Testis (tissue), 3 donors: ENCODE measurements around the gene CRIP3. TPM values are rescaled to one million over a fixed set of nuclear protein-coding genes. Genes with fewer than 3 reads are reported as not detected.
"Not testable (repeated sequence)": the region's sequence is repeated elsewhere in the genome, so short reads cannot be mapped to it uniquely, and the experiment has no call there.

ENCODE experiments used
- DNase-seq: peaks from one replicate; pipeline ENCODE4 v3.0.0-alpha.2; 2019
- H3K27ac ChIP-seq, 2 donors: fragments of 200-600 bp; sonication (generic); one replicate each; pipeline ENCODE4 v1.5.1; 2019
- H3K27me3 ChIP-seq: fragments of 200-600 bp; sonication (generic); one replicate; pipeline ENCODE4 v1.5.1; 2019
- H3K36me3 ChIP-seq: fragments of 200-600 bp; sonication (generic); one replicate; pipeline ENCODE4 v1.5.1; 2017; ENCODE audit warnings: low read depth; ENCODE audit errors: missing control alignments
- H3K4me1 ChIP-seq: fragments of 200-600 bp; sonication (generic); one replicate; pipeline ENCODE4 v1.5.1; 2019
- H3K4me3 ChIP-seq, 2 donors: fragments of 200-600 bp; sonication (generic); one replicate each; pipeline ENCODE4 v1.5.1; 2017 to 2019
- H3K9me3 ChIP-seq: fragments of 200-600 bp; sonication (generic); one replicate; pipeline ENCODE4 v1.5.1; 2017
- CTCF ChIP-seq, 3 experiments: fragments of 450-650 bp in 2 of 3; fragments of 200-600 bp in 1 of 3; sonication (generic) in 1 of 3; IDR thresholded peaks; one replicate each; pipeline ENCODE4 v1.5.1; 2016 to 2019; ENCODE audit warnings: antibody characterized with exemption in 3 of 3, mild to moderate bottlenecking in 2 of 3, moderate library complexity in 1 of 3
- POLR2A ChIP-seq: fragments of 450-650 bp; IDR thresholded peaks from one replicate; pipeline ENCODE4 v1.6.1; 2017; ENCODE audit warnings: antibody characterized with exemption, mild to moderate bottlenecking, moderate library complexity
- WGBS, 2 donors: methylation state at CpG; one replicate each; pipeline ENCODE4 v1.1.5; 2018; 5-methylcytosine and 5-hydroxymethylcytosine counted together
- intact Hi-C: fragments of 100-400 bp; cut with DNase I; formaldehyde crosslinking; loops from one replicate; pipeline ENCODE4 v1.15.1; 2023; ENCODE audit warnings: low total_unique reads
- polyA plus RNA-seq: library from polyadenylated mRNA; stranded (reverse); fragments of 350-450 nt; fragmentation: Illumina TruSeq; extraction: RNeasy Lipid Tissue Mini Kit (QIAGEN cat#74804); gene quantifications from one replicate; pipeline ENCODE4 v1.2.3, GENCODE V29; 2014; ENCODE audit warnings: low read depth, low replicate concordance; ENCODE audit not compliant: insufficient read depth
- total RNA-seq, 2 donors: library from RNA; depleted of rRNA; stranded (reverse); fragments of >200 nt; gene quantifications; one replicate each; pipeline ENCODE4 v1.2.3, GENCODE V29; 2016

The CRIP3 gene
- total and polyA plus RNA-seq, 3 donors from 2014 or later = 13.4 to 34.3 (median 33.4) TPM

DNA sequence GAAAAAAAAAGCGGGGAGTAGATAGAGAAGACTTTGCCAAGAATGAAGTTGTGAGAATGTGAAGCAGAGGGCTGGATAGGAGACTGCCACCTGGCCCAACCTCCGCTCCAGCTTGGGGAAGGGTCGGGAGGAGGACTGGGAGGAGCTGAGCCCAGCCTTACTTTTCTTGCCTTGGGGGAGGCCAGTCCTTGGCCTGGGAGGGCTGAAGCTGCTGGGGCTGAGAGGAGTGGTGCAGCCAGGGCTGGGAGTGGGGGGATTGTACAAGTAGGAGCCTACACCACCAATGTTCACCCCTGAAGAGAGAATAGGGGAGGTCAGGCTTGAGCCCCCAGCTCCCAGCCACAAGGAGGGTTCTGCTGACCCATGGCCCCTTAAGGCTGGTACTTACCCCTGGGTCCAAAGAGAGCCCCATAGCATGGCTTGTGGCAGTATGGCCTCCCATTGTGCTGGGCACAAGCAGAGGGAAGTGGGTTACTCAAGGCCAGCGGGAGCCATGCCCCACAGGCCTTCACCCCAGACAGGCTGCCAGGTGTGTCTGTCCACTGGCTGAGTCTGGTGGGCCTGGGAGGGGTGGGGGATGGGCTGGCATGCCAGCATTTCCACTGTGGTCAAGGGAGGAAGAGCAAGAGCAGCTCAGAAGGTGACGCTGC is 1.1 kb downstream of the CRIP3 start:
- H3K36me3 ChIP-seq = no peaks in the 10 kb centered on the region
- H3K4me3 ChIP-seq = no peak overlapping the region
- no peak overlapping the region for H3K27ac ChIP-seq
- DNase-seq = no peak
- intact Hi-C loops = no loop called here
- H3K4me1 ChIP-seq = peaks cover 13% of the 10 kb centered on the region
- H3K27me3 ChIP-seq = no peaks in the 10 kb centered on the region
- no peaks in the 10 kb centered on the region for H3K9me3 ChIP-seq
- TF ChIP-seq CTCF (IDR thresholded peaks at IDR 0.05) (no peak), POLR2A (no peak)
- 71 to 83% methylated on average over 5 of the region's 5 CpGs for WGBS, 2 donors

DNA sequence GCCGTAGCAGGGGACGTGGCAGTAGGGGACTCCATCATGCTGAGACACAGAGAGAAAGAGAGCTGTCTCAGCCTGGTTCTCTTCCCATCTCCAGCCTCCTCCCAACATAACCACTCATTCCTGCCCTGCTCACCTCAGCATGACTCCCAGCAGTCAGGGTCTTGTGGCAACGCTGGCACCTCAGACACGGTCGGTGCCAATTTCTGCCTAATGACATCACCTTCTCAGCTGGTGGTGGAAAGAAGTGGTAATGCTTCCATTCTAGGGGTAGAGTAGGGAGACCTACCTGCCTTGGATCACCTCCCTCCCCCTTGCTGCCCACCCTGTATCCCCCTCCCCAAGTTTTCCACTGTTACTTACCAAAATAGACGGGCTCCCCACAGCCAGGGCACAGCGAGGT is 2.5 kb downstream of the CRIP3 start:
- 94 to 96% methylated on average over 7 of the region's 7 CpGs for WGBS, 2 donors
- DNase-seq = no peak
- H3K4me3 ChIP-seq = no peak overlapping the region
- intact Hi-C loops = no loop called here
- no peak for TF ChIP-seq POLR2A
- no peak for TF ChIP-seq CTCF (IDR thresholded peaks at IDR 0.05)
- H3K27ac ChIP-seq = no peak overlapping the region
- no peaks in the 10 kb centered on the region for H3K27me3 ChIP-seq
- H3K9me3 ChIP-seq = no peaks in the 10 kb centered on the region
- no peaks in the 10 kb centered on the region for H3K36me3 ChIP-seq
- peaks cover 13% of the 10 kb centered on the region for H3K4me1 ChIP-seq

DNA sequence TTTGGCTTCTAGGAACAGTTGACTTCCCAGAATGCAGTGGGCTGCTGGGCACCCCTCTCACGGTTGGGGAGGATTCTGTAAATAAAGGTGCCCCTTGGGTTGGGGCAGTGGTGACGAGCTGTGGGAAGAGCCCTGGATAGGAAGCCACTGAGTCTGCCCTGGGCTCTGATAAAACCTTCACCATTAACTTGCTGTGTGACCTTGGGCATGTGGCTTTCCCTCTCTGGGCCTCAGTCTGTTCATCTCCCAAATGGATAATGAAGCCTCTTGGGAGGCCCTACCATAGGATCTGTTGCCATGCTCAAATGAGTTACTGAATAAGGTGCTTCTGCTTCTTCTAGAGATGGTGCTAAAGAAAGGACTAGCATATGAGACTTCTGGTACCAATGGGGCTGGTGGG is 3.7 kb downstream of the CRIP3 start:
- TF ChIP-seq POLR2A = no peak
- no peak for TF ChIP-seq CTCF (IDR thresholded peaks at IDR 0.05)
- 86 to 92% methylated on average over 2 of the region's 2 CpGs for WGBS, 2 donors
- peaks cover 13% of the 10 kb centered on the region for H3K4me1 ChIP-seq
- H3K27me3 ChIP-seq = no peaks in the 10 kb centered on the region
- no peaks in the 10 kb centered on the region for H3K9me3 ChIP-seq
- intact Hi-C loops = no loop called here
- no peak overlapping the region for H3K4me3 ChIP-seq
- H3K27ac ChIP-seq = no peak overlapping the region
- no peak for DNase-seq
- no peaks in the 10 kb centered on the region for H3K36me3 ChIP-seq

- H3K4me3 ChIP-seq = no peak overlapping the region
- DNase-seq = no peak
- 72 to 93% methylated on average over 3 of the region's 3 CpGs for WGBS, 2 donors
- no peaks in the 10 kb centered on the region for H3K36me3 ChIP-seq
- intact Hi-C loops = no loop called here
- H3K4me1 ChIP-seq = peaks cover 13% of the 10 kb centered on the region
- TF ChIP-seq CTCF (IDR thresholded peaks at IDR 0.05) (no peak), POLR2A (no peak)
- H3K27ac ChIP-seq = no peak overlapping the region
- no peaks in the 10 kb centered on the region for H3K9me3 ChIP-seq
- H3K27me3 ChIP-seq = no peaks in the 10 kb centered on the region
These were observed 4.3 kb downstream of the CRIP3 start for GRCh38 chr6:43304361-43304760.

DNA sequence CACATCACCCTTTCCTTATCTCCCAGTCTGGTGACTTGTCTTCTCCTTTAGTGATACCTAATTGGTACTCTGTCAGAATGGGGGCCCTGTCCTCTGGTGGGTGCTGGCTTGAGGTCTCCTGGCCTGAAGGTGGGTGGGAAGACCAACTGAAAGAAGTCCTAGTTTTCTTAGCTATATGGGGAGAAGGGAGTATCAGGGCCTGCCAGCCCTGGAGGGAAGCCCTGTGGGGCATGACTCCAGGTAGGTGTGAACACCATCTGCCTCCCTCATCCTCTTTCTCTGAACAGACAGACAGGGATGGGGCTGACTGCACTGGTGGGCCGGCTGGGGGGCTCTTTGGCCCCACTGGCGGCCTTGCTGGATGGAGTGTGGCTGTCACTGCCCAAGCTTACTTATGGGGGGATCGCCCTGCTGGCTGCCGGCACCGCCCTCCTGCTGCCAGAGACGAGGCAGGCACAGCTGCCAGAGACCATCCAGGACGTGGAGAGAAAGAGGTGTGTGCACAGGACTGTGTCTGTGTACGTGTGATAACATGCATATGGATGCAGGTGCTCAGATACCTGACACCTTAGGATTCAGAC is 4.8 kb downstream of the CRIP3 start:
- no peak overlapping the region for H3K4me3 ChIP-seq
- H3K36me3 ChIP-seq = no peaks in the 10 kb centered on the region
- DNase-seq = no peak
- H3K4me1 ChIP-seq = peaks cover 12% of the 10 kb centered on the region
- WGBS, 2 donors = 76 to 87% methylated on average over 2 to 8 of the region's 8 CpGs
- H3K27me3 ChIP-seq = no peaks in the 10 kb centered on the region
- intact Hi-C loops = no loop called here
- TF ChIP-seq POLR2A = no peak
- TF ChIP-seq CTCF (IDR thresholded peaks at IDR 0.05) = no peak
- no peaks in the 10 kb centered on the region for H3K9me3 ChIP-seq
- H3K27ac ChIP-seq = no peak overlapping the region

GRCh38 chr6:43303006-43303405 is 5.6 kb downstream of the CRIP3 start:
- intact Hi-C loops, H3K9me3 ChIP-seq, DNase-seq, H3K27ac ChIP-seq, H3K4me3 ChIP-seq, H3K36me3 ChIP-seq, H3K4me1 ChIP-seq, H3K27me3 ChIP-seq: not testable (repeated sequence)
- 63 to 72% methylated on average over 11 of the region's 11 CpGs for WGBS, 2 donors
